CD4-positive, alpha-beta memory T cell (primary cell): ENCODE measurements around the gene GRK5. TPM values are rescaled to one million over a fixed set of nuclear protein-coding genes. Genes with fewer than 3 reads are reported as not detected.

Experiments used
- CTCF ChIA-PET: fragments of 350-600 bp; sonication (Branson Sonifier 250); formaldehyde crosslinking; loops from one replicate; lab custom pipeline; 2021; ENCODE audit warnings: inconsistent platforms; ENCODE audit not compliant: partially characterized antibody; lab: Charles Lee
- POLR2A ChIA-PET: fragments of 350-600 bp; sonication (Branson Sonifier 250); formaldehyde crosslinking; loops from one replicate; lab custom pipeline; 2021; ENCODE audit not compliant: partially characterized antibody; lab: Charles Lee
- DNase-seq, 5 donors: peaks; one replicate each; pipeline versions ENCODE4 v3.0.0 to v3.0.0-alpha.2; 2020 to 2022; ENCODE audit warnings: mixed read lengths in 1 of 5
- H3K27ac ChIP-seq: one replicate; pipeline ENCODE4 v1.7.0; 2013; ENCODE audit warnings: low read depth, low read length
- H3K27me3 ChIP-seq: 2 replicates; pipeline ENCODE4 v1.7.0; 2013; ENCODE audit warnings: mild to moderate bottlenecking, low read length, moderate library complexity; ENCODE audit not compliant: insufficient read depth
- H3K36me3 ChIP-seq: 2 replicates; pipeline ENCODE4 v1.7.0; 2013; ENCODE audit warnings: mild to moderate bottlenecking, low read length, moderate library complexity; ENCODE audit not compliant: insufficient read depth
- H3K4me1 ChIP-seq: 2 replicates; pipeline ENCODE4 v1.7.0; 2013; ENCODE audit warnings: mild to moderate bottlenecking, low read length, moderate library complexity; ENCODE audit not compliant: insufficient read depth
- H3K4me3 ChIP-seq, 2 donors: one replicate each; pipeline ENCODE4 v1.7.0; 2013; ENCODE audit warnings: low read length in 2 of 2, mild to moderate bottlenecking in 1 of 2
- H3K9me3 ChIP-seq, 2 donors: one replicate each; pipeline ENCODE4 v1.7.0; 2013; ENCODE audit warnings: low read length in 2 of 2, control low read depth in 1 of 2; ENCODE audit not compliant: control insufficient read depth in 1 of 2
- H3K27ac Mint-ChIP-seq, 7 donors: one replicate each; pipeline ENCODE4 v1.8.0; 2020 to 2021; ENCODE audit warnings: mixed read lengths in 7 of 7, mild to moderate bottlenecking in 6 of 7, inconsistent platforms in 3 of 7, moderate library complexity in 3 of 7
- H3K27me3 Mint-ChIP-seq, 2 donors: one replicate each; pipeline ENCODE4 v1.8.0; 2020 to 2021; ENCODE audit warnings: mixed read lengths in 2 of 2
- H3K36me3 Mint-ChIP-seq, 2 donors: one replicate each; pipeline ENCODE4 v1.8.0; 2020 to 2021; ENCODE audit warnings: mixed read lengths in 2 of 2, inconsistent platforms in 1 of 2, mild to moderate bottlenecking in 1 of 2
- H3K4me1 Mint-ChIP-seq, 4 donors: one replicate each; pipeline ENCODE4 v1.8.0; 2020 to 2021; ENCODE audit warnings: mixed read lengths in 4 of 4, mild to moderate bottlenecking in 1 of 4
- H3K4me3 Mint-ChIP-seq, 8 donors: one replicate each; pipeline ENCODE4 v1.8.0; 2020 to 2021; ENCODE audit warnings: mixed read lengths in 8 of 8, mild to moderate bottlenecking in 7 of 8, moderate library complexity in 6 of 8, inconsistent platforms in 3 of 8
- H3K9me3 Mint-ChIP-seq, 8 donors: one replicate each; pipeline ENCODE4 v1.8.0; 2020 to 2021; ENCODE audit warnings: mixed read lengths in 8 of 8, mild to moderate bottlenecking in 5 of 8, inconsistent platforms in 3 of 8, moderate library complexity in 1 of 8
- intact Hi-C: fragments of 100-400 bp; cut with micrococcal nuclease; formaldehyde crosslinking; loops from one replicate; pipeline ENCODE4 v1.15.1; 2023
- polyA plus RNA-seq, 2 donors: library from polyadenylated mRNA; unstranded; fragments of 300-500 nt; fragmentation: Illumina TruSeq; gene quantifications; one replicate each; pipeline ENCODE4 v1.2.3, GENCODE V29; 2021
- total RNA-seq, 2 experiments: library from RNA; stranded (reverse); gene quantifications; one replicate each; pipeline ENCODE4 v1.2.3, GENCODE V29; 2021

GRK5 gene
- total and polyA plus RNA-seq, 4 experiments from 2014 or later = 7.6 to 27.9 (median 18.6) TPM

- H3K9me3 Mint-ChIP-seq = no peaks in the 10 kb centered on the region
- Histone ChIP-seq H3K9me3 (no peaks in the 10 kb centered on the region), H3K27ac (no peak overlapping the region), H3K4me1 (no peaks in the 10 kb centered on the region), H3K36me3 (no peaks in the 10 kb centered on the region), H3K4me3 (no peak overlapping the region), H3K27me3 (no peaks in the 10 kb centered on the region)
- CTCF ChIA-PET = no interaction called here
- peaks cover 4 to 10% (median 7%) of the 10 kb centered on the region in 4 donors for H3K4me1 Mint-ChIP-seq
- H3K27ac Mint-ChIP-seq = peak overlapping the region in 1 of 7 donors; percentile 63
- DNase-seq = peak in 1 of 5 donors; percentile 23
- no peaks in the 10 kb centered on the region for H3K27me3 Mint-ChIP-seq
- peaks cover 0 to 10% of the 10 kb centered on the region in 2 donors for H3K36me3 Mint-ChIP-seq
- POLR2A ChIA-PET = no interaction called here
- intact Hi-C loops = no loop called here
- H3K4me3 Mint-ChIP-seq = no peak overlapping the region
These were observed 119.8 kb downstream of the GRK5 start for GRCh38 chr10:119327096-119327745.

- CTCF ChIA-PET = no interaction called here
- H3K27ac ChIP-seq = no peak overlapping the region
- no peaks in the 10 kb centered on the region for H3K4me1 ChIP-seq
- H3K36me3 Mint-ChIP-seq = peaks cover 5 to 10% of the 10 kb centered on the region in 2 donors
- no peaks in the 10 kb centered on the region for H3K9me3 ChIP-seq
- no peak overlapping the region for H3K4me3 ChIP-seq
- intact Hi-C loops = no loop called here
- no peaks in the 10 kb centered on the region for H3K9me3 Mint-ChIP-seq
- POLR2A ChIA-PET = interaction anchor here (0.6 kb wide), 1 partner anchor 325 kb away, joined by 3 read pairs; no protein-coding TSS in a partner anchor
- H3K27ac Mint-ChIP-seq = peak overlapping the region in 3 of 7 donors; percentile 42 to 71 (median 55)
- H3K27me3 ChIP-seq = no peaks in the 10 kb centered on the region
- no peaks in the 10 kb centered on the region for H3K27me3 Mint-ChIP-seq
- H3K4me1 Mint-ChIP-seq = peaks cover 6 to 9% (median 6%) of the 10 kb centered on the region in 4 donors
- no peak for DNase-seq
- no peaks in the 10 kb centered on the region for H3K36me3 ChIP-seq
- H3K4me3 Mint-ChIP-seq = no peak overlapping the region
These were observed 120.9 kb downstream of the GRK5 start for GRCh38 chr10:119328223-119328622.

- Mint-ChIP-seq H3K4me1 (peaks cover 2 to 6% (median 5%) of the 10 kb centered on the region in 4 donors), H3K4me3 (no peak overlapping the region), H3K9me3 (no peaks in the 10 kb centered on the region), H3K36me3 (peaks cover 5 to 10% of the 10 kb centered on the region in 2 donors), H3K27ac (peak overlapping the region in 1 of 7 donors; percentile 25), H3K27me3 (no peaks in the 10 kb centered on the region)
- intact Hi-C loops = no loop called here
- DNase-seq = no peak
- Histone ChIP-seq H3K36me3 (no peaks in the 10 kb centered on the region), H3K4me3 (no peak overlapping the region), H3K4me1 (no peaks in the 10 kb centered on the region), H3K9me3 (no peaks in the 10 kb centered on the region), H3K27me3 (no peaks in the 10 kb centered on the region), H3K27ac (no peak overlapping the region)
- CTCF ChIA-PET = no interaction called here
- POLR2A ChIA-PET = no interaction called here
These were observed 123.0 kb downstream of the GRK5 start for GRCh38 chr10:119330342-119330741.

GRCh38 chr10:119331061-119331460 is 123.7 kb downstream of the GRK5 start:
- ChIA-PET CTCF (no interaction called here), POLR2A (no interaction called here)
- Mint-ChIP-seq H3K36me3 (peaks cover 11 to 12% of the 10 kb centered on the region in 2 donors), H3K27ac (peak overlapping the region in 1 of 7 donors; percentile 37), H3K4me3 (no peak overlapping the region), H3K4me1 (peaks cover 2 to 6% (median 5%) of the 10 kb centered on the region in 4 donors), H3K27me3 (no peaks in the 10 kb centered on the region), H3K9me3 (no peaks in the 10 kb centered on the region)
- Histone ChIP-seq H3K4me1 (no peaks in the 10 kb centered on the region), H3K27me3 (no peaks in the 10 kb centered on the region), H3K9me3 (no peaks in the 10 kb centered on the region), H3K36me3 (no peaks in the 10 kb centered on the region), H3K4me3 (no peak overlapping the region), H3K27ac (no peak overlapping the region)
- intact Hi-C loops = no loop called here
- no peak for DNase-seq

- H3K27ac Mint-ChIP-seq = peak overlapping the region in 1 of 7 donors; percentile 48
- H3K36me3 Mint-ChIP-seq = peaks cover 16 to 28% of the 10 kb centered on the region in 2 donors
- no peaks in the 10 kb centered on the region for H3K9me3 ChIP-seq
- H3K4me1 ChIP-seq = no peaks in the 10 kb centered on the region
- POLR2A ChIA-PET = no interaction called here
- no peak overlapping the region for H3K4me3 ChIP-seq
- H3K36me3 ChIP-seq = no peaks in the 10 kb centered on the region
- no peaks in the 10 kb centered on the region for H3K27me3 Mint-ChIP-seq
- intact Hi-C loops = no loop called here
- H3K4me3 Mint-ChIP-seq = no peak overlapping the region
- no peaks in the 10 kb centered on the region for H3K9me3 Mint-ChIP-seq
- CTCF ChIA-PET = no interaction called here
- H3K4me1 Mint-ChIP-seq = peaks cover 2 to 15% (median 8%) of the 10 kb centered on the region in 4 donors
- H3K27ac ChIP-seq = no peak overlapping the region
- no peaks in the 10 kb centered on the region for H3K27me3 ChIP-seq
- DNase-seq = no peak
These were observed 125.9 kb downstream of the GRK5 start for GRCh38 chr10:119333146-119333792.

GRCh38 chr10:119335671-119336353 is 128.4 kb downstream of the GRK5 start:
- ChIA-PET POLR2A (no interaction called here), CTCF (interaction anchor here (1.2 to 1.3 kb wide), 2 partner anchors 29 to 137 kb away, joined by 3 to 4 read pairs; no protein-coding TSS in a partner anchor)
- Histone ChIP-seq H3K4me1 (no peaks in the 10 kb centered on the region), H3K4me3 (no peak overlapping the region), H3K9me3 (no peaks in the 10 kb centered on the region), H3K27ac (no peak overlapping the region), H3K27me3 (no peaks in the 10 kb centered on the region), H3K36me3 (no peaks in the 10 kb centered on the region)
- Mint-ChIP-seq H3K27me3 (no peaks in the 10 kb centered on the region), H3K4me1 (peaks cover 3 to 21% (median 12%) of the 10 kb centered on the region in 4 donors), H3K27ac (peak overlapping the region in 3 of 7 donors; percentile 1 to 16 (median 12)), H3K4me3 (no peak overlapping the region), H3K9me3 (no peaks in the 10 kb centered on the region), H3K36me3 (peaks cover 14 to 35% of the 10 kb centered on the region in 2 donors)
- intact Hi-C loops = no loop called here
- no peak for DNase-seq

- POLR2A ChIA-PET = no interaction called here
- CTCF ChIA-PET = interaction anchor here (1.3 kb wide), 1 partner anchor 137 kb away, joined by 4 read pairs; no protein-coding TSS in a partner anchor
- DNase-seq = no peak
- Mint-ChIP-seq H3K27me3 (no peaks in the 10 kb centered on the region), H3K4me1 (peaks cover 10 to 29% (median 19%) of the 10 kb centered on the region in 4 donors), H3K9me3 (no peaks in the 10 kb centered on the region), H3K36me3 (peaks cover 20 to 42% of the 10 kb centered on the region in 2 donors), H3K27ac (peak overlapping the region in 1 of 7 donors; percentile 27), H3K4me3 (no peak overlapping the region)
- Histone ChIP-seq H3K9me3 (no peaks in the 10 kb centered on the region), H3K36me3 (no peaks in the 10 kb centered on the region), H3K4me3 (no peak overlapping the region), H3K27me3 (no peaks in the 10 kb centered on the region), H3K27ac (no peak overlapping the region), H3K4me1 (no peaks in the 10 kb centered on the region)
- intact Hi-C loops = no loop called here
These were observed 129.2 kb downstream of the GRK5 start for GRCh38 chr10:119336599-119336998.
